Immature natural killer cell (primary cell): Measurements from ENCODE around the gene GAS2L2. TPM values are rescaled to one million over a fixed set of nuclear protein-coding genes. Genes with fewer than 3 reads are reported as not detected.

ENCODE experiments used
- DNase-seq, 3 donors: peaks; one replicate each; pipeline ENCODE4 v3.0.0; 2022; ENCODE audit warnings: mixed read lengths in 1 of 3
- H3K27ac Mint-ChIP-seq, 6 donors: one replicate each; pipeline ENCODE4 v1.8.0; 2020; ENCODE audit warnings: mixed read lengths in 6 of 6, mild to moderate bottlenecking in 5 of 6, inconsistent platforms in 4 of 6, moderate library complexity in 3 of 6
- H3K27me3 Mint-ChIP-seq, 3 donors: one replicate each; pipeline ENCODE4 v1.8.0; 2020 to 2021; ENCODE audit warnings: low read depth in 3 of 3, mild to moderate bottlenecking in 3 of 3, mixed read lengths in 3 of 3, moderate library complexity in 3 of 3, inconsistent platforms in 1 of 3
- H3K36me3 Mint-ChIP-seq, 3 donors: one replicate each; pipeline ENCODE4 v1.8.0; 2020; ENCODE audit warnings: mixed read lengths in 3 of 3, inconsistent platforms in 2 of 3, mild to moderate bottlenecking in 2 of 3
- H3K4me1 Mint-ChIP-seq, 2 donors: one replicate each; pipeline ENCODE4 v1.8.0; 2020; ENCODE audit warnings: inconsistent platforms in 2 of 2, mild to moderate bottlenecking in 2 of 2, mixed read lengths in 2 of 2, moderate library complexity in 1 of 2
- H3K4me3 Mint-ChIP-seq, 5 donors: one replicate each; pipeline ENCODE4 v1.8.0; 2020; ENCODE audit warnings: mild to moderate bottlenecking in 5 of 5, mixed read lengths in 5 of 5, inconsistent platforms in 3 of 5, moderate library complexity in 3 of 5
- H3K9me3 Mint-ChIP-seq, 6 donors: one replicate each; pipeline ENCODE4 v1.8.0; 2020; ENCODE audit warnings: mild to moderate bottlenecking in 6 of 6, mixed read lengths in 6 of 6, inconsistent platforms in 4 of 6, moderate library complexity in 3 of 6
- polyA plus RNA-seq, 3 donors: library from polyadenylated mRNA; unstranded; fragments of 300-500 nt; fragmentation: Illumina TruSeq; gene quantifications; one replicate each; pipeline ENCODE4 v1.2.3, GENCODE V29; 2021

The GAS2L2 gene
- polyA plus RNA-seq: not detected

GRCh38 chr17:35752945-35753764, at the start of gene GAS2L2:
GAS2L2 (minus strand) TSS chr17:35753239; CDS start chr17:35752850, 389 bp downstream.
- no peaks in the 10 kb centered on the region for H3K36me3 Mint-ChIP-seq
- no peak within 1 kb of the TSS for H3K27ac Mint-ChIP-seq
- no peak for DNase-seq
- H3K4me1 Mint-ChIP-seq: peaks cover 0 to 3% of the 10 kb centered on the region in 2 donors
- peaks cover 4 to 8% (median 8%) of the 10 kb centered on the region in 3 donors for H3K27me3 Mint-ChIP-seq
- H3K4me3 Mint-ChIP-seq: no peak within 1 kb of the TSS
- H3K9me3 Mint-ChIP-seq: no peaks in the 10 kb centered on the region

- Mint-ChIP-seq H3K27me3 (peaks cover 5 to 16% (median 9%) of the 10 kb centered on the region in 3 donors), H3K9me3 (no peaks in the 10 kb centered on the region), H3K36me3 (no peaks in the 10 kb centered on the region), H3K27ac (no peak overlapping the region), H3K4me3 (no peak overlapping the region), H3K4me1 (no peaks in the 10 kb centered on the region)
- DNase-seq: no peak
Measured at GRCh38 chr17:35801583-35802224, 48.7 kb upstream of the GAS2L2 start.

GRCh38 chr17:35799942-35800341, 46.9 kb upstream of the GAS2L2 start:
- no peak overlapping the region for H3K27ac Mint-ChIP-seq
- peaks cover 9 to 10% of the 10 kb centered on the region in 2 donors for H3K4me1 Mint-ChIP-seq
- H3K9me3 Mint-ChIP-seq: no peaks in the 10 kb centered on the region
- H3K4me3 Mint-ChIP-seq: no peak overlapping the region
- H3K36me3 Mint-ChIP-seq: no peaks in the 10 kb centered on the region
- peaks cover 6 to 26% (median 18%) of the 10 kb centered on the region in 3 donors for H3K27me3 Mint-ChIP-seq
- DNase-seq: no peak

GRCh38 chr17:35797918-35798317, 44.9 kb upstream of the GAS2L2 start:
- DNase-seq: no peak
- Mint-ChIP-seq H3K36me3 (no peaks in the 10 kb centered on the region), H3K4me3 (peak overlapping the region in 1 of 5 donors; percentile 34), H3K27me3 (peaks cover 16 to 32% (median 23%) of the 10 kb centered on the region in 3 donors), H3K4me1 (peaks cover 11 to 14% of the 10 kb centered on the region in 2 donors), H3K27ac (no peak overlapping the region), H3K9me3 (no peaks in the 10 kb centered on the region)

- Mint-ChIP-seq H3K27me3 (peaks cover 16 to 32% (median 23%) of the 10 kb centered on the region in 3 donors), H3K27ac (no peak overlapping the region), H3K4me1 (peaks cover 11 to 14% of the 10 kb centered on the region in 2 donors), H3K4me3 (peak overlapping the region in 1 of 5 donors; percentile 36), H3K9me3 (no peaks in the 10 kb centered on the region), H3K36me3 (no peaks in the 10 kb centered on the region)
- no peak for DNase-seq
Measured at GRCh38 chr17:35797370-35797769, 44.3 kb upstream of the GAS2L2 start.

- no peaks in the 10 kb centered on the region for H3K9me3 Mint-ChIP-seq
- no peak overlapping the region for H3K27ac Mint-ChIP-seq
- no peak for DNase-seq
- H3K36me3 Mint-ChIP-seq: no peaks in the 10 kb centered on the region
- H3K4me3 Mint-ChIP-seq: peak overlapping the region in 1 of 5 donors; percentile 36
- peaks cover 16 to 32% (median 23%) of the 10 kb centered on the region in 3 donors for H3K27me3 Mint-ChIP-seq
- H3K4me1 Mint-ChIP-seq: peaks cover 11 to 14% of the 10 kb centered on the region in 2 donors
Measured at GRCh38 chr17:35796942-35797341, 43.9 kb upstream of the GAS2L2 start.

GRCh38 chr17:35795871-35796265, 42.8 kb upstream of the GAS2L2 start:
- H3K4me3 Mint-ChIP-seq: peak overlapping the region; percentile 40 to 68 (median 65)
- H3K27me3 Mint-ChIP-seq: peaks cover 14 to 32% (median 23%) of the 10 kb centered on the region in 3 donors
- DNase-seq: no peak
- no peaks in the 10 kb centered on the region for H3K36me3 Mint-ChIP-seq
- no peaks in the 10 kb centered on the region for H3K9me3 Mint-ChIP-seq
- no peak overlapping the region for H3K27ac Mint-ChIP-seq
- peaks cover 11 to 14% of the 10 kb centered on the region in 2 donors for H3K4me1 Mint-ChIP-seq

- Mint-ChIP-seq H3K36me3 (no peaks in the 10 kb centered on the region), H3K9me3 (no peaks in the 10 kb centered on the region), H3K27me3 (peaks cover 14 to 32% (median 23%) of the 10 kb centered on the region in 3 donors), H3K4me1 (peaks cover 11 to 14% of the 10 kb centered on the region in 2 donors), H3K4me3 (peak within 1 kb of the TSS; percentile 40 to 68 (median 65)), H3K27ac (no peak within 1 kb of the TSS)
- DNase-seq: peak; percentile 11 to 20 (median 15)
Measured at GRCh38 chr17:35795007-35795870, 42.2 kb upstream of the GAS2L2 start, which contains the start of gene MMP28. MMP28 (minus strand) TSS chr17:35795641; CDS start chr17:35795377, 264 bp downstream.

GRCh38 chr17:35793257-35793656, 40.2 kb upstream of the GAS2L2 start:
- H3K4me3 Mint-ChIP-seq: peak overlapping the region in 2 of 5 donors; percentile 22 to 46
- no peaks in the 10 kb centered on the region for H3K36me3 Mint-ChIP-seq
- no peak overlapping the region for H3K27ac Mint-ChIP-seq
- H3K9me3 Mint-ChIP-seq: no peaks in the 10 kb centered on the region
- peaks cover 11 to 24% (median 18%) of the 10 kb centered on the region in 3 donors for H3K27me3 Mint-ChIP-seq
- DNase-seq: no peak
- H3K4me1 Mint-ChIP-seq: peaks cover 11 to 14% of the 10 kb centered on the region in 2 donors

GRCh38 chr17:35791681-35792350, 38.8 kb upstream of the GAS2L2 start:
- no peak for DNase-seq
- Mint-ChIP-seq H3K4me1 (peaks cover 11 to 14% of the 10 kb centered on the region in 2 donors), H3K4me3 (no peak overlapping the region), H3K9me3 (no peaks in the 10 kb centered on the region), H3K27me3 (peaks cover 11 to 23% (median 14%) of the 10 kb centered on the region in 3 donors), H3K36me3 (no peaks in the 10 kb centered on the region), H3K27ac (no peak overlapping the region)

GRCh38 chr17:35790841-35791240, 37.8 kb upstream of the GAS2L2 start:
- Mint-ChIP-seq H3K4me1 (peaks cover 6% of the 10 kb centered on the region in 2 donors), H3K27me3 (peaks cover 7 to 14% (median 9%) of the 10 kb centered on the region in 3 donors), H3K4me3 (no peak overlapping the region), H3K9me3 (no peaks in the 10 kb centered on the region), H3K36me3 (no peaks in the 10 kb centered on the region), H3K27ac (no peak overlapping the region)
- no peak for DNase-seq

GRCh38 chr17:35788477-35789368, 35.7 kb upstream of the GAS2L2 start:
- H3K36me3 Mint-ChIP-seq: no peaks in the 10 kb centered on the region
- no peak for DNase-seq
- no peaks in the 10 kb centered on the region for H3K4me1 Mint-ChIP-seq
- no peak overlapping the region for H3K4me3 Mint-ChIP-seq
- H3K9me3 Mint-ChIP-seq: no peaks in the 10 kb centered on the region
- H3K27me3 Mint-ChIP-seq: peaks cover 5 to 9% (median 5%) of the 10 kb centered on the region in 3 donors
- H3K27ac Mint-ChIP-seq: no peak overlapping the region
